Glutamatergic neuron (in vitro differentiated cells): ENCODE data around the gene ELP4. TPM values are rescaled to one million over a fixed set of nuclear protein-coding genes. Genes with fewer than 3 reads are reported as not detected.

Experiments
- DNase-seq: peaks from one replicate; pipeline ENCODE4 v3.0.0; 2022
- H3K27ac Mint-ChIP-seq: one replicate; pipeline ENCODE4 v1.8.0; 2020; ENCODE audit warnings: mild to moderate bottlenecking, mixed read lengths, inconsistent platforms; ENCODE audit not compliant: unreplicated experiment
- H3K27me3 Mint-ChIP-seq: one replicate; pipeline ENCODE4 v1.8.0; 2020; ENCODE audit warnings: mild to moderate bottlenecking, moderate library complexity, mixed read lengths, inconsistent platforms; ENCODE audit not compliant: unreplicated experiment
- H3K36me3 Mint-ChIP-seq: one replicate; pipeline ENCODE4 v1.8.0; 2020; ENCODE audit warnings: mild to moderate bottlenecking, mixed read lengths, inconsistent platforms; ENCODE audit not compliant: unreplicated experiment
- H3K4me1 Mint-ChIP-seq: one replicate; pipeline ENCODE4 v1.8.0; 2020; ENCODE audit warnings: mild to moderate bottlenecking, low read depth, mixed read lengths, inconsistent platforms; ENCODE audit not compliant: unreplicated experiment
- H3K4me3 Mint-ChIP-seq: one replicate; pipeline ENCODE4 v1.8.0; 2020; ENCODE audit warnings: mild to moderate bottlenecking, mixed read lengths, inconsistent platforms; ENCODE audit not compliant: unreplicated experiment
- H3K9me3 Mint-ChIP-seq: one replicate; pipeline ENCODE4 v1.8.0; 2020; ENCODE audit warnings: mild to moderate bottlenecking, moderate library complexity, mixed read lengths, inconsistent platforms; ENCODE audit not compliant: unreplicated experiment
- CTCF ChIP-seq: fragments of 200-600 bp; sonication (generic); IDR thresholded peaks from one replicate; pipeline ENCODE4 v1.5.0; 2021; ENCODE audit not compliant: partially characterized antibody, unreplicated experiment
- total RNA-seq: library from RNA; stranded (reverse); fragmentation: NEBNext Ultra II Directional; extraction: Animal tissue kit (Norgen Biotek cat#: 25700); gene quantifications from one replicate; pipeline ENCODE4 v1.2.1, GENCODE V29; 2021; ENCODE audit not compliant: unreplicated experiment

The ELP4 gene
- total RNA-seq, 1 donor from 2014 or later = 9.9 TPM

- Mint-ChIP-seq H3K27me3 (peaks cover 4% of the 10 kb centered on the region), H3K36me3 (no peaks in the 10 kb centered on the region), H3K4me3 (peak overlapping the region; percentile 67), H3K4me1 (peaks cover 35% of the 10 kb centered on the region), H3K27ac (peak overlapping the region; percentile 86), H3K9me3 (peaks cover 6% of the 10 kb centered on the region)
- no peak for DNase-seq
- TF ChIP-seq CTCF = no peak
Observed at GRCh38 chr11:31636983-31637382, 127.4 kb downstream of the ELP4 start.

- Mint-ChIP-seq H3K27ac (peak overlapping the region; percentile 75), H3K9me3 (peaks cover 6% of the 10 kb centered on the region), H3K27me3 (peaks cover 4% of the 10 kb centered on the region), H3K4me3 (no peak overlapping the region), H3K36me3 (no peaks in the 10 kb centered on the region), H3K4me1 (peaks cover 35% of the 10 kb centered on the region)
- no peak for TF ChIP-seq CTCF
- no peak for DNase-seq
Observed at GRCh38 chr11:31640611-31641010, 131.0 kb downstream of the ELP4 start.

GRCh38 chr11:31641477-31642062 lies 132.0 kb downstream of the ELP4 start:
- peak; percentile 53 for DNase-seq
- H3K36me3 Mint-ChIP-seq = no peaks in the 10 kb centered on the region
- H3K4me1 Mint-ChIP-seq = peaks cover 32% of the 10 kb centered on the region
- H3K9me3 Mint-ChIP-seq = peaks cover 6% of the 10 kb centered on the region
- H3K27me3 Mint-ChIP-seq = peaks cover 4% of the 10 kb centered on the region
- peak overlapping the region; percentile 87 for H3K27ac Mint-ChIP-seq
- H3K4me3 Mint-ChIP-seq = no peak overlapping the region
- peak; percentile 81 for TF ChIP-seq CTCF

- Mint-ChIP-seq H3K27ac (no peak overlapping the region), H3K27me3 (no peaks in the 10 kb centered on the region), H3K4me1 (peaks cover 21% of the 10 kb centered on the region), H3K4me3 (no peak overlapping the region), H3K9me3 (peaks cover 2% of the 10 kb centered on the region), H3K36me3 (no peaks in the 10 kb centered on the region)
- no peak for TF ChIP-seq CTCF
- no peak for DNase-seq
Observed at GRCh38 chr11:31643857-31644256, 134.3 kb downstream of the ELP4 start.

- TF ChIP-seq CTCF = no peak
- Mint-ChIP-seq H3K4me3 (no peak overlapping the region), H3K27ac (no peak overlapping the region), H3K27me3 (no peaks in the 10 kb centered on the region), H3K36me3 (no peaks in the 10 kb centered on the region), H3K9me3 (no peaks in the 10 kb centered on the region), H3K4me1 (peaks cover 12% of the 10 kb centered on the region)
- DNase-seq = no peak
Observed at GRCh38 chr11:31645747-31646146, 136.2 kb downstream of the ELP4 start.
